Measurements from ENCODE around the gene ENAH.

The ENAH gene

DNA sequence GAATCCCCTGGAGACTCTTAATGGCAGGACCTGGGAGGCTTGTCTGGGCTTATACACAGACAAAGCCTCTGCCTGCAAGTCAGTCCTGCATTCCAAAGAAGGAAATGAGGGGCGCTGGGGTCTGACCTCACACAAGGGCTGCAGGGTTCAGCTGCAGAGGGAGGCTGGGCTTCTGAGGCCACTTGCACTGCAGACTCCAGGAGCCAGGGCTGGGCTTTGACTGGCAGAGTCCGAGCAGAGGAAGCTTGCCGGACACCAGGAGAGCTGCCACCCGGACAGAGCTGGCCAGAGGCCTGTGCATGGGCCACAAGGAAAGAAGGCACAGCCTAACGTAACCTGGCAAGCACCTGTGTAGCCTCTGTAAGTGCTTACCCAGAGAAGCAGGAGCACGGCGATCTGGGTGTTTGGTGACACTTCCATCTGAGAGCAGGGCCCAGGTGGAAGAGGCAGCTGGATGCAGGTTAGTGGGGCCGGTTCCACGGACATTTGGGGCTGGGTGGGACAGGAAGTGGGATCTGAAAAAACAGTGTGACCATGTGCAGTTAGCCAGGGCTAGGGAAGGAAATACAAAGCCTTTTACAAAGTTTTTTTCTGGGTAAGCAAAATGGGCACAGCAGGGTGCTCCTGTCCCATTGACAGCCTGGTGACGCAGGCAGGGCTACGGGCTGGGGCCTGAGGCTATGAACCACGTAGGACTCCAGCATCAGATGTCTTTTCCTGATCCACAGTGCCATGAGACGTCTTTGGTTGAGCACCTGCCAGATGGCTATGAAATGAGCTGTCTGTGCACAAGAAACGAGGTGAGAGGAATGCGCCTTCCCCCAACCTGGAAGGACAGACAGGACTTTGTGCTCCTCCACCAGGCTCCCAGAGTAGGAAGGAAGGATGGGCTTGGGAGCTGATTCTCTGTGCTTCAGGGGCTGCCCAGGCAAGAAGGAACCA lies 187.8 kb downstream of the ENAH start:
- Histone ChIP-seq H3K4me1 (ENCODE audit: low read length) (peaks cover 11% of the 10 kb centered on the region), H3K9me2 (replicated peaks; ENCODE audit: insufficient read depth, low read length) (no peaks in the 10 kb centered on the region), H3K4me3 (ENCODE audit: low read length) (no peak overlapping the region), H3K9ac (ENCODE audit: low read length) (no peak overlapping the region), H3K27ac (ENCODE audit: low read length) (no peak overlapping the region), H3K79me2 (ENCODE audit: low read length) (no peaks in the 10 kb centered on the region), H3K36me3 (replicated peaks; ENCODE audit: insufficient read depth, low read length) (no peaks in the 10 kb centered on the region), H3K4me2 (ENCODE audit: low read depth, low read length) (no peak overlapping the region), H3F3A (ENCODE audit: insufficient read depth, low read length) (0 out of 2 replicates have a peak, but pooled peaks cover 4% of the 10 kb centered on the region), H4K20me1 (ENCODE audit: insufficient read depth, low read length) (no peaks in the 10 kb centered on the region), H3K27me3 (replicated peaks; ENCODE audit: insufficient read depth, low read length) (no peaks in the 10 kb centered on the region), H2AFZ (ENCODE audit: low read length) (no peak overlapping the region), H3K9me3 (replicated peaks; ENCODE audit: insufficient read depth, low read length) (no peaks in the 10 kb centered on the region)
- DNase-seq, result no peak
- TF ChIP-seq, protein P1, sequence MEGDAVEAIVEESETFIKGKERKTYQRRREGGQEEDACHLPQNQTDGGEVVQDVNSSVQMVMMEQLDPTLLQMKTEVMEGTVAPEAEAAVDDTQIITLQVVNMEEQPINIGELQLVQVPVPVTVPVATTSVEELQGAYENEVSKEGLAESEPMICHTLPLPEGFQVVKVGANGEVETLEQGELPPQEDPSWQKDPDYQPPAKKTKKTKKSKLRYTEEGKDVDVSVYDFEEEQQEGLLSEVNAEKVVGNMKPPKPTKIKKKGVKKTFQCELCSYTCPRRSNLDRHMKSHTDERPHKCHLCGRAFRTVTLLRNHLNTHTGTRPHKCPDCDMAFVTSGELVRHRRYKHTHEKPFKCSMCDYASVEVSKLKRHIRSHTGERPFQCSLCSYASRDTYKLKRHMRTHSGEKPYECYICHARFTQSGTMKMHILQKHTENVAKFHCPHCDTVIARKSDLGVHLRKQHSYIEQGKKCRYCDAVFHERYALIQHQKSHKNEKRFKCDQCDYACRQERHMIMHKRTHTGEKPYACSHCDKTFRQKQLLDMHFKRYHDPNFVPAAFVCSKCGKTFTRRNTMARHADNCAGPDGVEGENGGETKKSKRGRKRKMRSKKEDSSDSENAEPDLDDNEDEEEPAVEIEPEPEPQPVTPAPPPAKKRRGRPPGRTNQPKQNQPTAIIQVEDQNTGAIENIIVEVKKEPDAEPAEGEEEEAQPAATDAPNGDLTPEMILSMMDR (IDR thresholded peaks at IDR 0.05; ENCODE audit: low read length), result no peak
- TF ChIP-seq EZH2phosphoT487 (IDR thresholded peaks at IDR 0.05; ENCODE audit: low read length) (no peak), EZH2 (optimal IDR thresholded peaks at IDR 0.05; ENCODE audit: low read depth, low read length) (no peak)

DNA sequence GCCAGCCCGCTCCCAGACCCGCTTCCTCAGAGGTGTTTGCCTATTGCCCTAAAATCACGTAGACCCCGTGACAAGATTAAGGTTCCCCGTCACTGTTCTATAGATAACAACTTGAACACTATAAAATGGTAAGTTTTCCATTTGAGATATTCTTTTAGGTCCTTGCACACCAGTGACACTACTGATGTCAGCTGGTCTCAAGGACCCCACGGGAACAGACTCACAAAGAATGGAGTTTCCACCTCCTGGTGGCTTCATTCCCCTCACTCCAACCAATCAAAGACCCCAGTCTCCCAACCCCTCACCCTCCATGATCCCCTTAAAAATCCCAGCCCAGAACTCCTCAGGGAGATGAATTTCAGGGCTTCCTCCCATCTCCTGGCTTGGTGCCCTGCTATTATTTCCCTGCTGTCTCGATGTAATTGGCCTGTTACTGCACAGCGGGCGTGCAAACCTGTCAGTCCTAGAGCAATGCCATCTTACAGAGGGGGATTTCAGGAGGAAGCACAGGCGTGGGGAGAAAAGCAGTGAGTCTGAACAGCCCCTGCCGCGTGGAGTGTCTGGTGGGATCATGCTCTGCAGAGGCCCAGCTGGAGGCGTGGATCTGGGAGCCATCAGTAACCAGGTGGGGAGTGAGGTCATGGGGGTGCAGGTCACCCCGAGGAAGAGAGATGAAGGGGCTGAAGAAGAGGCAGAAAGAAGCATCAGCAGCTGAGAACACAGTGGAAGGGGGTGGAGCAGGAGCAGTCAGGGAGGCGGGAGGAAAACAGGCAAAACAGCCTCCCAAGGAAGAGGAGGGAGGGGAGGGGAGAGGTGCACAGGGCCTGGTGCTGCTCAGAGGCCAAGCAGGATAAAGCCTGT lies 190.0 kb downstream of the ENAH start:
- H2AFZ ChIP-seq (ENCODE audit: low read length), result no peak overlapping the region
- no peak for DNase-seq
- TF ChIP-seq EZH2 (optimal IDR thresholded peaks at IDR 0.05; ENCODE audit: low read depth, low read length) (no peak), EZH2phosphoT487 (IDR thresholded peaks at IDR 0.05; ENCODE audit: low read length) (no peak)
- TF ChIP-seq, protein P1 (IDR thresholded peaks at IDR 0.05; ENCODE audit: low read length), result no peak
- no peaks in the 10 kb centered on the region for H3K27me3 ChIP-seq (replicated peaks; ENCODE audit: insufficient read depth, low read length)
- H4K20me1 ChIP-seq (ENCODE audit: insufficient read depth, low read length), result no peaks in the 10 kb centered on the region
- no peak overlapping the region for H3K4me2 ChIP-seq (ENCODE audit: low read depth, low read length)
- H3K9ac ChIP-seq (ENCODE audit: low read length), result no peak overlapping the region
- H3K79me2 ChIP-seq (ENCODE audit: low read length), result no peaks in the 10 kb centered on the region
- no peaks in the 10 kb centered on the region for H3K9me2 ChIP-seq (replicated peaks; ENCODE audit: insufficient read depth, low read length)
- H3K27ac ChIP-seq (ENCODE audit: low read length), result no peak overlapping the region
- no peaks in the 10 kb centered on the region for H3K36me3 ChIP-seq (replicated peaks; ENCODE audit: insufficient read depth, low read length)
- H3F3A ChIP-seq (ENCODE audit: insufficient read depth, low read length), result 0 out of 2 replicates have a peak, but pooled peaks cover 4% of the 10 kb centered on the region
- no peak overlapping the region for H3K4me3 ChIP-seq (ENCODE audit: low read length)
- H3K9me3 ChIP-seq (replicated peaks; ENCODE audit: insufficient read depth, low read length), result no peaks in the 10 kb centered on the region
- H3K4me1 ChIP-seq (ENCODE audit: low read length), result peaks cover 5% of the 10 kb centered on the region; the same call in 1 of the 2 replicates

DNA sequence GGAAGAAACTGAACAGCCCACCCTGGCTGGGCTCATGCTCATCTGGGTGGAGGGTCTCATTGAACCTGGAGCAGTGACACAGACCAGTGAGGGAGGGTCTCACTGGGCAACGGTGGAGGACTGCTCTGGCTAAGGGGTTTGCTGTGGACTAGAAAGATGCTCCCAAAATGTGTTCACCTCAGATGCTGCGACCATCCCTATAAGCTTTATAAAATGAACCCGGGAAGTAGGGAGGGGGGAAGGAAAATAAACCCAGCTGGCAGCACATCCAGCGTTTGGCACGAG lies 190.6 kb downstream of the ENAH start:
- Histone ChIP-seq H3K4me1 (ENCODE audit: low read length) (peaks cover 4% of the 10 kb centered on the region; the same call in 1 of the 2 replicates), H3K4me2 (ENCODE audit: low read depth, low read length) (no peak overlapping the region), H4K20me1 (ENCODE audit: insufficient read depth, low read length) (no peaks in the 10 kb centered on the region), H3F3A (ENCODE audit: insufficient read depth, low read length) (0 out of 2 replicates have a peak, but pooled peaks cover 1% of the 10 kb centered on the region), H3K27me3 (replicated peaks; ENCODE audit: insufficient read depth, low read length) (no peaks in the 10 kb centered on the region), H3K4me3 (ENCODE audit: low read length) (no peak overlapping the region), H3K27ac (ENCODE audit: low read length) (no peak overlapping the region), H3K36me3 (replicated peaks; ENCODE audit: insufficient read depth, low read length) (no peaks in the 10 kb centered on the region), H3K9me3 (replicated peaks; ENCODE audit: insufficient read depth, low read length) (no peaks in the 10 kb centered on the region), H3K79me2 (ENCODE audit: low read length) (no peaks in the 10 kb centered on the region), H3K9ac (ENCODE audit: low read length) (no peak overlapping the region), H3K9me2 (replicated peaks; ENCODE audit: insufficient read depth, low read length) (no peaks in the 10 kb centered on the region), H2AFZ (ENCODE audit: low read length) (no peak overlapping the region)
- TF ChIP-seq, protein P1 (IDR thresholded peaks at IDR 0.05; ENCODE audit: low read length), result no peak
- no peak for TF ChIP-seq EZH2 (optimal IDR thresholded peaks at IDR 0.05; ENCODE audit: low read depth, low read length)
- TF ChIP-seq EZH2phosphoT487 (IDR thresholded peaks at IDR 0.05; ENCODE audit: low read length), result no peak
- DNase-seq, result no peak
